HepG2 (cell line): Measurements from ENCODE around the gene PRR15L. TPM values are rescaled to one million over a fixed set of nuclear protein-coding genes. Genes with fewer than 3 reads are reported as not detected.

ENCODE experiments used
- CREB1 ChIP-seq, 2 experiments: fragments of 450-650 bp in 1 of 2; IDR thresholded peaks; 2 replicates each; pipeline ENCODE4 v1.6.1; 2016 to 2017; ENCODE audit warnings: control low read depth in 1 of 2, mild to moderate bottlenecking in 1 of 2, missing compliant biosample characterization in 1 of 2, missing genetic modification characterization in 1 of 2
- FIP1L1 ChIP-seq: fragments of 200-400 bp; formaldehyde crosslinking; IDR thresholded peaks from 2 replicates; pipeline ENCODE4 v1.6.1; 2018; ENCODE audit warnings: low read depth, mild to moderate bottlenecking, low read length, moderate library complexity, borderline replicate concordance; ENCODE audit not compliant: insufficient read depth
- GPN1 ChIP-seq: sonication (generic); formaldehyde crosslinking; IDR thresholded peaks from 2 replicates; pipeline ENCODE4 v1.5.1; 2020; ENCODE audit warnings: missing genetic modification reagents, borderline replicate concordance
- ONECUT2 ChIP-seq: sonication (generic); formaldehyde crosslinking; IDR thresholded peaks from 2 replicates; pipeline ENCODE4 v1.4.0; 2020; ENCODE audit warnings: missing genetic modification reagents
- POLR2AphosphoS5 ChIP-seq: IDR thresholded peaks from 2 replicates; pipeline ENCODE4 v1.6.1; 2012; ENCODE audit warnings: low read depth, low read length
- ZBTB2 ChIP-seq: sonication (generic); formaldehyde crosslinking; IDR thresholded peaks from 2 replicates; pipeline ENCODE4 v1.8.0; 2022; ENCODE audit warnings: low read depth, missing genetic modification reagents
- ZBTB26 ChIP-seq: IDR thresholded peaks from 2 replicates; pipeline ENCODE4 v1.6.1; 2016; ENCODE audit warnings: missing compliant biosample characterization, missing genetic modification reagents, borderline replicate concordance
- ZFYVE20 ChIP-seq: sonication (generic); formaldehyde crosslinking; IDR thresholded peaks from 2 replicates; pipeline ENCODE4 v1.8.0; 2023; ENCODE audit warnings: low read depth, mild to moderate bottlenecking, moderate library complexity, missing genetic modification reagents, borderline replicate concordance
- polyA plus RNA-seq, 8 experiments: library from polyadenylated mRNA; depleted of rRNA in 3 of 8; stranded (reverse) in 7 of 8; unstranded in 1 of 8; fragments of >200 nt; fragmentation: Illumina TruSeq in 4 of 8; extraction: Trizol in 4 of 8; gene quantifications; 2 replicates each; pipeline versions ENCODE4 v1.2.1 to v1.2.3, GENCODE V29; 2011 to 2016; ENCODE audit warnings: low read depth in 4 of 8, missing spikeins in 1 of 8, mixed read lengths in 1 of 8; ENCODE audit not compliant: insufficient read depth in 1 of 8
- total RNA-seq, 5 experiments: library from RNA; depleted of rRNA; stranded (reverse); fragments of >200 nt; fragmentation: Illumina TruSeq; extraction: Trizol; gene quantifications; 2 replicates each; pipeline ENCODE4 v1.2.3, GENCODE V29; 2016; ENCODE audit warnings: low read depth in 1 of 5
- TF ChIP-seq, protein P1 (sequence below): fragments of 450-650 bp; IDR thresholded peaks from 2 replicates; pipeline ENCODE4 v1.6.1; 2017; ENCODE audit warnings: mild to moderate bottlenecking
- TF ChIP-seq, protein P2 (sequence below): sonication (generic); formaldehyde crosslinking; conservative IDR thresholded peaks from 2 replicates; pipeline ENCODE4 v1.8.0; 2022; ENCODE audit warnings: missing genetic modification reagents
- TF ChIP-seq, protein P3 (sequence below): sonication (generic); formaldehyde crosslinking; IDR thresholded peaks from one replicate; pipeline ENCODE4 v1.5.1; 2020; ENCODE audit warnings: mild to moderate bottlenecking, missing genetic modification reagents; ENCODE audit errors: not compliant biosample characterization

Gene PRR15L
- total and polyA plus RNA-seq, 2 of the 13 experiments (the other 11 are each of a cell fraction or from before 2014, with no cell fraction given) = 0.44 to 2.0 TPM

- TF ChIP-seq, protein P1, sequence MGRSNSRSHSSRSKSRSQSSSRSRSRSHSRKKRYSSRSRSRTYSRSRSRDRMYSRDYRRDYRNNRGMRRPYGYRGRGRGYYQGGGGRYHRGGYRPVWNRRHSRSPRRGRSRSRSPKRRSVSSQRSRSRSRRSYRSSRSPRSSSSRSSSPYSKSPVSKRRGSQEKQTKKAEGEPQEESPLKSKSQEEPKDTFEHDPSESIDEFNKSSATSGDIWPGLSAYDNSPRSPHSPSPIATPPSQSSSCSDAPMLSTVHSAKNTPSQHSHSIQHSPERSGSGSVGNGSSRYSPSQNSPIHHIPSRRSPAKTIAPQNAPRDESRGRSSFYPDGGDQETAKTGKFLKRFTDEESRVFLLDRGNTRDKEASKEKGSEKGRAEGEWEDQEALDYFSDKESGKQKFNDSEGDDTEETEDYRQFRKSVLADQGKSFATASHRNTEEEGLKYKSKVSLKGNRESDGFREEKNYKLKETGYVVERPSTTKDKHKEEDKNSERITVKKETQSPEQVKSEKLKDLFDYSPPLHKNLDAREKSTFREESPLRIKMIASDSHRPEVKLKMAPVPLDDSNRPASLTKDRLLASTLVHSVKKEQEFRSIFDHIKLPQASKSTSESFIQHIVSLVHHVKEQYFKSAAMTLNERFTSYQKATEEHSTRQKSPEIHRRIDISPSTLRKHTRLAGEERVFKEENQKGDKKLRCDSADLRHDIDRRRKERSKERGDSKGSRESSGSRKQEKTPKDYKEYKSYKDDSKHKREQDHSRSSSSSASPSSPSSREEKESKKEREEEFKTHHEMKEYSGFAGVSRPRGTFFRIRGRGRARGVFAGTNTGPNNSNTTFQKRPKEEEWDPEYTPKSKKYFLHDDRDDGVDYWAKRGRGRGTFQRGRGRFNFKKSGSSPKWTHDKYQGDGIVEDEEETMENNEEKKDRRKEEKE = no peak
- peak; percentile 82 for TF ChIP-seq ZBTB2 (CRISPR knock-in tag)
- TF ChIP-seq, protein P2, sequence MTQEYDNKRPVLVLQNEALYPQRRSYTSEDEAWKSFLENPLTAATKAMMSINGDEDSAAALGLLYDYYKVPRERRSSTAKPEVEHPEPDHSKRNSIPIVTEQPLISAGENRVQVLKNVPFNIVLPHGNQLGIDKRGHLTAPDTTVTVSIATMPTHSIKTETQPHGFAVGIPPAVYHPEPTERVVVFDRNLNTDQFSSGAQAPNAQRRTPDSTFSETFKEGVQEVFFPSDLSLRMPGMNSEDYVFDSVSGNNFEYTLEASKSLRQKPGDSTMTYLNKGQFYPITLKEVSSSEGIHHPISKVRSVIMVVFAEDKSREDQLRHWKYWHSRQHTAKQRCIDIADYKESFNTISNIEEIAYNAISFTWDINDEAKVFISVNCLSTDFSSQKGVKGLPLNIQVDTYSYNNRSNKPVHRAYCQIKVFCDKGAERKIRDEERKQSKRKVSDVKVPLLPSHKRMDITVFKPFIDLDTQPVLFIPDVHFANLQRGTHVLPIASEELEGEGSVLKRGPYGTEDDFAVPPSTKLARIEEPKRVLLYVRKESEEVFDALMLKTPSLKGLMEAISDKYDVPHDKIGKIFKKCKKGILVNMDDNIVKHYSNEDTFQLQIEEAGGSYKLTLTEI (CRISPR knock-in tag) = no peak
- TF ChIP-seq ONECUT2 (CRISPR knock-in tag) = 0 out of 2 replicates have a peak, but pooled peaks have one; percentile 62
- peak; percentile 85 for TF ChIP-seq CREB1 (IDR thresholded peaks at IDR 0.05)
- peak; percentile 89 for TF ChIP-seq CREB1 (CRISPR knock-in tag; IDR thresholded peaks at IDR 0.05)
- peak; percentile 84 for TF ChIP-seq POLR2AphosphoS5
- 0 out of 2 replicates have a peak, but pooled peaks have one; percentile 36 for TF ChIP-seq FIP1L1
- peak; percentile 99 for TF ChIP-seq ZFYVE20
- TF ChIP-seq, protein P3, sequence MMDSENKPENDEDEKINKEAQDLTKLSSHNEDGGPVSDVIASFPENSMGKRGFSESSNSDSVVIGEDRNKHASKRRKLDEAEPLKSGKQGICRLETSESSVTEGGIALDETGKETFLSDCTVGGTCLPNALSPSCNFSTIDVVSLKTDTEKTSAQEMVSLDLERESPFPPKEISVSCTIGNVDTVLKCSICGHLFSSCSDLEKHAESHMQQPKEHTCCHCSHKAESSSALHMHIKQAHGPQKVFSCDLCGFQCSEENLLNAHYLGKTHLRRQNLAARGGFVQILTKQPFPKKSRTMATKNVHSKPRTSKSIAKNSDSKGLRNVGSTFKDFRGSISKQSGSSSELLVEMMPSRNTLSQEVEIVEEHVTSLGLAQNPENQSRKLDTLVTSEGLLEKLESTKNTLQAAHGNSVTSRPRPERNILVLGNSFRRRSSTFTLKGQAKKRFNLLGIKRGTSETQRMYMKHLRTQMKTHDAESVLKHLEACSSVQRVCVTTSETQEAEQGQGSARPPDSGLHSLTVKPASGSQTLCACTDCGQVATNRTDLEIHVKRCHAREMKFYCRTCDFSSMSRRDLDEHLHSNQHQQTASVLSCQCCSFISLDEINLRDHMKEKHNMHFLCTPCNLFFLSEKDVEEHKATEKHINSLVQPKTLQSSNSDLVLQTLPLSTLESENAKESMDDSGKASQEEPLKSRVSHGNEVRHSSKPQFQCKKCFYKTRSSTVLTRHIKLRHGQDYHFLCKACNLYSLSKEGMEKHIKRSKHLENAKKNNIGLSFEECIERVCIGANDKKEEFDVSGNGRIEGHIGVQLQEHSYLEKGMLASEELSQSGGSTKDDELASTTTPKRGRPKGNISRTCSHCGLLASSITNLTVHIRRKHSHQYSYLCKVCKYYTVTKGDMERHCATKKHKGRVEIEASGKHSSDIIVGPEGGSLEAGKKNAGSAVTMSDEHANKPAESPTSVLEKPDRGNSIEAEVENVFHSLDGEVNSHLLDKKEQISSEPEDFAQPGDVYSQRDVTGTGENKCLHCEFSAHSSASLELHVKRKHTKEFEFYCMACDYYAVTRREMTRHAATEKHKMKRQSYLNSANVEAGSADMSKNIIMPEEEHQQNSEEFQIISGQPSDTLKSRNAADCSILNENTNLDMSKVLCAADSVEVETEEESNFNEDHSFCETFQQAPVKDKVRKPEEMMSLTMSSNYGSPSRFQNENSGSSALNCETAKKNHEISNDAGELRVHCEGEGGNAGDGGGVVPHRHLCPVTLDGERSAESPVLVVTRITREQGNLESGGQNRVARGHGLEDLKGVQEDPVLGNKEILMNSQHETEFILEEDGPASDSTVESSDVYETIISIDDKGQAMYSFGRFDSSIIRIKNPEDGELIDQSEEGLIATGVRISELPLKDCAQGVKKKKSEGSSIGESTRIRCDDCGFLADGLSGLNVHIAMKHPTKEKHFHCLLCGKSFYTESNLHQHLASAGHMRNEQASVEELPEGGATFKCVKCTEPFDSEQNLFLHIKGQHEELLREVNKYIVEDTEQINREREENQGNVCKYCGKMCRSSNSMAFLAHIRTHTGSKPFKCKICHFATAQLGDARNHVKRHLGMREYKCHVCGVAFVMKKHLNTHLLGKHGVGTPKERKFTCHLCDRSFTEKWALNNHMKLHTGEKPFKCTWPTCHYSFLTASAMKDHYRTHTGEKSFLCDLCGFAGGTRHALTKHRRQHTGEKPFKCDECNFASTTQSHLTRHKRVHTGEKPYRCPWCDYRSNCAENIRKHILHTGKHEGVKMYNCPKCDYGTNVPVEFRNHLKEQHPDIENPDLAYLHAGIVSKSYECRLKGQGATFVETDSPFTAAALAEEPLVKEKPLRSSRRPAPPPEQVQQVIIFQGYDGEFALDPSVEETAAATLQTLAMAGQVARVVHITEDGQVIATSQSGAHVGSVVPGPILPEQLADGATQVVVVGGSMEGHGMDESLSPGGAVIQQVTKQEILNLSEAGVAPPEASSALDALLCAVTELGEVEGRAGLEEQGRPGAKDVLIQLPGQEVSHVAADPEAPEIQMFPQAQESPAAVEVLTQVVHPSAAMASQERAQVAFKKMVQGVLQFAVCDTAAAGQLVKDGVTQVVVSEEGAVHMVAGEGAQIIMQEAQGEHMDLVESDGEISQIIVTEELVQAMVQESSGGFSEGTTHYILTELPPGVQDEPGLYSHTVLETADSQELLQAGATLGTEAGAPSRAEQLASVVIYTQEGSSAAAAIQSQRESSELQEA (CRISPR knock-in tag) = peak; percentile 94
- peak; percentile 85; the same call in 1 of the 2 replicates for TF ChIP-seq ZBTB26
- TF ChIP-seq GPN1 (CRISPR knock-in tag) = no peak
These were observed 13.2 kb upstream of the PRR15L start, which contains the start of gene CDK5RAP3 (continued) for GRCh38 chr17:47970725-47971499.
